NCI-H2081 (cell line): ENCODE data around the gene ERO1B.
A peak's percentile ranks its signal among the peaks of the same experiment; 100 is the strongest.

Experiments used
- DNase-seq, 2 experiments: peaks; one replicate each; lab custom pipeline; 2025; lab: John Stamatoyannopoulos, UW

ERO1B gene

GRCh38 chr1:236297161-236297560, 15.4 kb upstream of the ERO1B start:
- no peak for DNase-seq

GRCh38 chr1:236292425-236292824, 10.7 kb upstream of the ERO1B start:
- peak in 1 of 2 experiments; percentile 77 for DNase-seq

GRCh38 chr1:236289492-236290131, 7.9 kb upstream of the ERO1B start:
- DNase-seq = peak; percentile 80 to 98

GRCh38 chr1:236288620-236288976, 6.8 kb upstream of the ERO1B start:
- no peak for DNase-seq

GRCh38 chr1:236287757-236288619, 6.2 kb upstream of the ERO1B start:
- DNase-seq = peak; percentile 88 to 89

- DNase-seq = no peak
Measured at GRCh38 chr1:236287356-236287755, 5.6 kb upstream of the ERO1B start.

GRCh38 chr1:236284291-236284721, 2.5 kb upstream of the ERO1B start:
- peak in 1 of 2 experiments; percentile 49 for DNase-seq

- no peak for DNase-seq
Measured at GRCh38 chr1:236282719-236283118, 961 bp upstream of the ERO1B start.

- no peak for DNase-seq
Measured at GRCh38 chr1:236282425-236282716, 613 bp upstream of the ERO1B start.

GRCh38 chr1:236281198-236281653, 532 bp downstream of the ERO1B start:
- DNase-seq = peak in 1 of 2 experiments; percentile 37

GRCh38 chr1:236280438-236281197, 1.1 kb downstream of the ERO1B start:
- DNase-seq = peak; percentile 52 to 82

GRCh38 chr1:236275586-236275985, 6.2 kb downstream of the ERO1B start:
- DNase-seq = no peak

GRCh38 chr1:236275061-236275460, 6.7 kb downstream of the ERO1B start:
- no peak for DNase-seq

- no peak for DNase-seq
Measured at GRCh38 chr1:236273358-236273757, 8.4 kb downstream of the ERO1B start.

- DNase-seq = no peak
Measured at GRCh38 chr1:236269439-236269838, 12.3 kb downstream of the ERO1B start.

GRCh38 chr1:236261898-236262297, 19.9 kb downstream of the ERO1B start:
- no peak for DNase-seq

GRCh38 chr1:236261033-236261432, 20.7 kb downstream of the ERO1B start:
- DNase-seq = no peak

GRCh38 chr1:236259043-236259442, 22.7 kb downstream of the ERO1B start:
- no peak for DNase-seq

- no peak for DNase-seq
Measured at GRCh38 chr1:236258114-236258622, 23.6 kb downstream of the ERO1B start.

- no peak for DNase-seq
Measured at GRCh38 chr1:236257216-236257615, 24.5 kb downstream of the ERO1B start.

- DNase-seq = no peak
Measured at GRCh38 chr1:236253918-236254637, 27.7 kb downstream of the ERO1B start.

GRCh38 chr1:236253119-236253518, 28.6 kb downstream of the ERO1B start:
- DNase-seq = no peak
